ENCODE results near the gene MTHFD1L.

- TF ChIP-seq EZH2 (IDR thresholded peaks at IDR 0.05): no peak
- no peak for TF ChIP-seq POLR2AphosphoS5 (IDR thresholded peaks at IDR 0.05; ENCODE audit: borderline replicate concordance, low read depth, low read length)
- no peak for TF ChIP-seq FOXP2 (optimal IDR thresholded peaks at IDR 0.05; ENCODE audit: control extremely low read depth, extremely low read length, insufficient read depth)
These were observed 246.6 kb downstream of the MTHFD1L start for GRCh38 chr6:151112130-151112529.
